Measurements from ENCODE around the gene HGFAC. TPM values are rescaled to one million over a fixed set of nuclear protein-coding genes. Genes with fewer than 3 reads are reported as not detected.

HGFAC gene
- total RNA-seq, 4 donors from 2014 or later, result 0.54 TPM; not detected in 3

DNA sequence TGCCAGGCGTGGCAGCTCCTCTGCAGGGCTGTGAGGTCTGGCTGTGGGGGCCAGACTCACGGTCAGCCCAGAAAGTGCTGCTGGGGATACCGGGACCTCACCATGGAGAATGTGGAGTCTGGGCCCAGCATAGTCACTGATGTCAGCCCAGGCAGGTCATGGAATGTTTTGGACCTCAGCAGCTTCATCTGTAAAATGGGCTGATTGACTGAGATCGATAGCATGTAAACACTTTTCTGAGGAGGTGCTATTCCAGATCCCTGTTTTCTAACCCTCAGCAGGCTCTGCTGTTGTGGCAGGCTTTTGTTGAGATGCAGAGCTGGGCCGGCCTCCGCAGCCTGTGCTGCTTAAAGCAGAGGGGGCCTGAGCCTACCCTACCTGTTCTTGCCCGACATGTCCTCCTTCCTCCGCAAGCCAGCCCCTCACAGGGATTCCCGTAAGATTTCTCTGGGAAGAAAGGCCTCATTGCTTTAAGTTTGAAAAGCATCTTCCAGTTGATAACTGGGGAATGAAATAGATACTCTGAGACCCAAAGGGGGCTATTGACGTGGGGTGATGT, 38.3 kb upstream of the HGFAC start:
- no peaks in the 10 kb centered on the region for H3K27me3 ChIP-seq
- no peaks in the 10 kb centered on the region for H3K4me1 ChIP-seq
- H3K9me3 ChIP-seq, result no peaks in the 10 kb centered on the region
- WGBS, 2 donors, result 80 to 96% methylated on average over 9 to 10 of the region's 10 CpGs
- H3K4me3 ChIP-seq (replicated peaks in 1 of 3), result no peak overlapping the region
- no peak for TF ChIP-seq POLR2A (IDR thresholded peaks at IDR 0.05)
- TF ChIP-seq, protein P1, sequence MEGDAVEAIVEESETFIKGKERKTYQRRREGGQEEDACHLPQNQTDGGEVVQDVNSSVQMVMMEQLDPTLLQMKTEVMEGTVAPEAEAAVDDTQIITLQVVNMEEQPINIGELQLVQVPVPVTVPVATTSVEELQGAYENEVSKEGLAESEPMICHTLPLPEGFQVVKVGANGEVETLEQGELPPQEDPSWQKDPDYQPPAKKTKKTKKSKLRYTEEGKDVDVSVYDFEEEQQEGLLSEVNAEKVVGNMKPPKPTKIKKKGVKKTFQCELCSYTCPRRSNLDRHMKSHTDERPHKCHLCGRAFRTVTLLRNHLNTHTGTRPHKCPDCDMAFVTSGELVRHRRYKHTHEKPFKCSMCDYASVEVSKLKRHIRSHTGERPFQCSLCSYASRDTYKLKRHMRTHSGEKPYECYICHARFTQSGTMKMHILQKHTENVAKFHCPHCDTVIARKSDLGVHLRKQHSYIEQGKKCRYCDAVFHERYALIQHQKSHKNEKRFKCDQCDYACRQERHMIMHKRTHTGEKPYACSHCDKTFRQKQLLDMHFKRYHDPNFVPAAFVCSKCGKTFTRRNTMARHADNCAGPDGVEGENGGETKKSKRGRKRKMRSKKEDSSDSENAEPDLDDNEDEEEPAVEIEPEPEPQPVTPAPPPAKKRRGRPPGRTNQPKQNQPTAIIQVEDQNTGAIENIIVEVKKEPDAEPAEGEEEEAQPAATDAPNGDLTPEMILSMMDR (IDR thresholded peaks at IDR 0.05), result no peak
- no peak overlapping the region for H3K27ac ChIP-seq
- intact Hi-C loops (cut with DNase I), result no loop called here
- no peaks in the 10 kb centered on the region for H3K36me3 ChIP-seq
- no peak for DNase-seq

DNA sequence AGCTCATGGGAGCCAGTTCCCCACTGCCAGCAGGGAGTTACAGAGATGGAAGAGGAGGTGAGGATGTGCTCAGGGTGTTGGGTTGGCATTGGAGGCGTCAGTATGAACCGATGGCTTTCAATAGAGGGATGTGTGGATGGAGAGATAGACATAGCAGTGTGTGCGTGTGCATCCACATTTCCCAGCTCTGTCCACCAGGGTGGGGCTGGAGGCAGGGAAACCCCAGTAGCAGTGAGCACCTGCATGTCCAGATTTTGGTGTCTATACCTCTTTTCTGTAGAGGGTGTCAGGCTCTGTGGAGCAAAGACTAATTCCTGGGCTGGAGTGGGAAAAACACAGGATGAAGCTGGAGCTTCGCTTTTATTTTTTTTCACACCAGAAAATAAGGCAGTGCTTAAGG, 37.2 kb upstream of the HGFAC start:
- DNase-seq, result no peak
- intact Hi-C loops (cut with DNase I), result no loop called here
- Histone ChIP-seq H3K36me3 (no peaks in the 10 kb centered on the region), H3K27me3 (no peaks in the 10 kb centered on the region), H3K4me3 (replicated peaks in 1 of 3) (no peak overlapping the region), H3K27ac (no peak overlapping the region), H3K9me3 (no peaks in the 10 kb centered on the region), H3K4me1 (no peaks in the 10 kb centered on the region)
- TF ChIP-seq, protein P1 (IDR thresholded peaks at IDR 0.05), result no peak
- no peak for TF ChIP-seq POLR2A (IDR thresholded peaks at IDR 0.05)
- WGBS, 2 donors, result 94 to 97% methylated on average over 4 of the region's 4 CpGs

DNA sequence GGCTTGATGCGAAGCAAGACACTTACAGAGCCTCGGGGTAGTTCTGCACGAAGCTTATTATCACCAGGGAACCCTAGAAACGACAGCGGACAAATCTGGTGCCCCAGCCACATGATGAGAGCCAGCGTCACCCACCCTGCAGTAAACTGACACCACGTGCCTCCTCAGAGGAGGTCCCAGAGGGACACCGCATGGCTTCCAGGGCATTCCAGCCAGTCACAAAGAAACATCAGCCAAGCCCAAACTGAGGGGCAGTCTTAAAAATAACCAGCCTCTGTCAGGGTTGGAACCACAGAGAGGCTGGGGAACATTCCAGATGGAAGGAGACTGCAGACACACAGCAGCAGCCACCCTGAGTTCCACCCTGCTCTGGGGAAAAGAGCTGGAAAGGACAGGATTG, 36.6 kb upstream of the HGFAC start:
- no peak for DNase-seq
- H3K4me1 ChIP-seq, result no peaks in the 10 kb centered on the region

DNA sequence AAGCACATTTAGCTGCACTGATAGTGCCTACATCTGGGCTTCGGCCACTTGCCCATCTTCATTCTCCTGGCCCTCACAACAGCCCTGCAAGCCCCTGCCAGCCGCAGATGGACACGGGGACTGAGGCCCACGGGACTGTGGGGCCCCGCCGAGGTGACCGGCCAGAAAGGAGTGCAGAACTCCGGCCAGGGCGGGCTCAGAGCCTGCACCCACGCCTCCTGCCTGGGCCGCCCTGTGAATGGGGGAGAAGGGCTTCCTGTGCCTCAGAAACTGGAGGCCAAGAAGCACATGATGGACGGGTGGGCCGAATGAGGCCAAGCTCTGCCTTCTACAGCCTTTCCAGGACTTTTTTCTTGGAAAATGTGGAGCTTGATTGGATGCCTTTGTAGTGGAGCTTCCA, 35.7 kb upstream of the HGFAC start:
- TF ChIP-seq, protein P1 (IDR thresholded peaks at IDR 0.05), result no peak
- TF ChIP-seq POLR2A (IDR thresholded peaks at IDR 0.05), result no peak
- no peak overlapping the region for H3K27ac ChIP-seq

More for the DNA sequence above, 36.6 kb upstream of the HGFAC start:
- H3K27me3 ChIP-seq, result no peaks in the 10 kb centered on the region
- H3K36me3 ChIP-seq, result no peaks in the 10 kb centered on the region
- no peaks in the 10 kb centered on the region for H3K9me3 ChIP-seq
- TF ChIP-seq, protein P1 (IDR thresholded peaks at IDR 0.05), result no peak
- no peak for TF ChIP-seq POLR2A (IDR thresholded peaks at IDR 0.05)
- WGBS, 2 donors, result 91 to 96% methylated on average over 6 to 8 of the region's 8 CpGs
- H3K4me3 ChIP-seq (replicated peaks in 1 of 3), result no peak overlapping the region
- H3K27ac ChIP-seq, result no peak overlapping the region
- intact Hi-C loops (cut with DNase I), result no loop called here

DNA sequence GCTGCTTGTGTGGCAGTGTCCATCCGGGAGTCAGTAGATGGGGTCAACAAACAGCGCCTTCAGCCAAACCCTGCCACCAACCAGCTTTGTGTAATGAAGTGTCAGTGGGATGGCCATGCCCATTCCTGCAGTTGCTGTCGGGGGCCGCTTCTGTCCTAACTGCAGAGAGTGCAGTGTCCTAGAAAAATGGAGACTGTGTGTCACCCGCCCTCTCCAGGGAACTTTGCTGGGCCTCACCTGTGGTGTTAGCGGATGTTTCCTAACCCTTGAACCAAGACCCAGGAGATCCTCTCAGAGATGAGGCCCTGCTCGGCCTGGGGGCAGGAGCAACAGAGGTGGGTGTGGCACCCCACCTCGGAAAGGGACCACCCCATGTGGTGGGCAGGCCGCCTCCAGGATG, 35.3 kb upstream of the HGFAC start:
- DNase-seq, result no peak

More for the DNA sequence above, 35.7 kb upstream of the HGFAC start:
- Histone ChIP-seq H3K4me1 (no peaks in the 10 kb centered on the region), H3K27me3 (no peaks in the 10 kb centered on the region), H3K36me3 (no peaks in the 10 kb centered on the region), H3K9me3 (no peaks in the 10 kb centered on the region), H3K4me3 (replicated peaks in 1 of 3) (no peak overlapping the region)
- DNase-seq, result no peak
- intact Hi-C loops (cut with DNase I), result no loop called here
- 90 to 93% methylated on average over 7 to 12 of the region's 13 CpGs for WGBS, 2 donors

More for the DNA sequence above, 35.3 kb upstream of the HGFAC start:
- Histone ChIP-seq H3K4me1 (no peaks in the 10 kb centered on the region), H3K36me3 (no peaks in the 10 kb centered on the region), H3K27me3 (no peaks in the 10 kb centered on the region), H3K4me3 (replicated peaks in 1 of 3) (no peak overlapping the region), H3K27ac (no peak overlapping the region), H3K9me3 (no peaks in the 10 kb centered on the region)
- intact Hi-C loops (cut with DNase I), result no loop called here
- TF ChIP-seq POLR2A (IDR thresholded peaks at IDR 0.05), result no peak
- TF ChIP-seq, protein P1 (IDR thresholded peaks at IDR 0.05), result no peak
- WGBS, 2 donors, result 94 to 95% methylated on average over 8 to 9 of the region's 9 CpGs

Data from thyroid gland (tissue), 4 donors.